ENCODE measurements around the gene SDHA. TPM values are rescaled to one million over a fixed set of nuclear protein-coding genes. Genes with fewer than 3 reads are reported as not detected.
A peak's percentile ranks its signal among the peaks of the same experiment; 100 is the strongest.
"Not testable (repeated sequence)": the region's sequence is repeated elsewhere in the genome, so short reads cannot be mapped to it uniquely, and the experiment has no call there.

The SDHA gene
- polyA plus RNA-seq (118 to 179 TPM (median 178 TPM) in 3 replicates), polyA minus RNA-seq (232 to 318 TPM (median 239 TPM) in 3 replicates)
- 79.2 TPM for polyA plus RNA-seq (2011; ENCODE audit: low read depth)
- 93.4 and 117 TPM in 2 replicates for polyA plus RNA-seq (2011; cell fraction: cytosol; rRNA removed)
- 213 and 214 TPM in 2 replicates for polyA plus RNA-seq (2011; cell fraction: nucleus; rRNA removed)
- 133 and 179 TPM in 2 replicates for polyA plus RNA-seq (2012; ENCODE audit: low replicate concordance)
- 144 TPM for polyA minus RNA-seq (2011; cell fraction: cytosol; rRNA and poly(A)+ RNA removed)
- 112 and 144 TPM in 2 replicates for polyA minus RNA-seq (2011; cell fraction: nucleus; rRNA and poly(A)+ RNA removed)

GRCh38 chr5:217494-218456 lies at the start of gene SDHA, which contains the start of gene CCDC127:
Gene SDHA (plus strand): TSS chr5:218320. CDS start chr5:218356, 36 bp downstream.
Gene CCDC127 (minus strand): TSS chr5:218153. CDS start chr5:216849, 1,304 bp downstream.
- H4K20me1 ChIP-seq (ENCODE audit: control insufficient read depth, extremely low read depth, insufficient read depth, low read length); dilution Hi-C loops (cut with MboI; ENCODE audit: extremely low pct_ligation_motif_present, low sequenced_read_pairs); H3K36me3 ChIP-seq (ENCODE audit: control insufficient read depth in 2 of 2, extremely low read depth in 1 of 2, insufficient read depth in 2 of 2, low read length in 2 of 2); H3K9me1 ChIP-seq (ENCODE audit: control insufficient read depth, extremely low read depth, insufficient read depth, low read length); H3K9me3 ChIP-seq (ENCODE audit: control insufficient read depth, low read depth, low read length); H3K27me3 ChIP-seq (ENCODE audit: control insufficient read depth, extremely low read depth, insufficient read depth, low read length); FAIRE-seq: not testable (repeated sequence)
- peak in 2 of 3 experiments; percentile 37 to 41 for TF ChIP-seq CTCF (optimal IDR thresholded peaks at IDR 0.05 in 1 of 3, IDR thresholded peaks at IDR 0.05 in 1 of 3, conservative IDR thresholded peaks at IDR 0.05 in 1 of 3; ENCODE audit: extremely low read depth in 1 of 3, insufficient read depth in 2 of 3, low read length in 3 of 3)
- Histone ChIP-seq H3K79me2 (ENCODE audit: control insufficient read depth, insufficient read depth, low read length) (peaks cover 65% of the 10 kb centered on the region), H2AFZ (ENCODE audit: control insufficient read depth, low read length) (peak within 1 kb of the TSS; percentile 62), H3K9ac (ENCODE audit: control insufficient read depth, extremely low read depth, insufficient read depth, low read length) (peak within 1 kb of the TSS; percentile 87), H3K4me2 (ENCODE audit: control insufficient read depth, extremely low read depth, insufficient read depth, low read depth, low read length) (peak within 1 kb of the TSS; percentile 78), H3K27ac (ENCODE audit: control insufficient read depth, insufficient read depth, low read length) (peak within 1 kb of the TSS; percentile 75), H3K4me1 (ENCODE audit: control insufficient read depth, extremely low read depth, insufficient read depth, low read length) (peaks cover 10% of the 10 kb centered on the region), H3K4me3 (ENCODE audit: control insufficient read depth in 2 of 3, extremely low read depth in 1 of 3, insufficient read depth in 2 of 3, low read depth in 1 of 3, low read length in 3 of 3) (peak within 1 kb of the TSS; percentile 62 to 99 (median 89))
- DNase-seq (ENCODE audit: low read depth, low spot score) = peak; percentile 52

GRCh38 chr5:169071-169727 lies 48.9 kb upstream of the SDHA start:
- Histone ChIP-seq H3K9ac (ENCODE audit: control insufficient read depth, extremely low read depth, insufficient read depth, low read length) (no peak overlapping the region), H4K20me1 (ENCODE audit: control insufficient read depth, extremely low read depth, insufficient read depth, low read length) (no peaks in the 10 kb centered on the region), H3K4me2 (ENCODE audit: control insufficient read depth, extremely low read depth, insufficient read depth, low read depth, low read length) (no peak overlapping the region), H3K36me3 (ENCODE audit: control insufficient read depth in 2 of 2, extremely low read depth in 1 of 2, insufficient read depth in 2 of 2, low read length in 2 of 2) (no peaks in the 10 kb centered on the region), H2AFZ (ENCODE audit: control insufficient read depth, low read length) (no peak overlapping the region), H3K4me3 (ENCODE audit: control insufficient read depth in 2 of 3, extremely low read depth in 1 of 3, insufficient read depth in 2 of 3, low read depth in 1 of 3, low read length in 3 of 3) (no peak overlapping the region), H3K9me3 (ENCODE audit: control insufficient read depth, low read depth, low read length) (no peaks in the 10 kb centered on the region), H3K27me3 (ENCODE audit: control insufficient read depth, extremely low read depth, insufficient read depth, low read length) (no peaks in the 10 kb centered on the region), H3K4me1 (ENCODE audit: control insufficient read depth, extremely low read depth, insufficient read depth, low read length) (no peaks in the 10 kb centered on the region), H3K27ac (ENCODE audit: control insufficient read depth, insufficient read depth, low read length) (no peak overlapping the region), H3K79me2 (ENCODE audit: control insufficient read depth, insufficient read depth, low read length) (no peaks in the 10 kb centered on the region), H3K9me1 (ENCODE audit: control insufficient read depth, extremely low read depth, insufficient read depth, low read length) (no peaks in the 10 kb centered on the region)
- dilution Hi-C loops (cut with MboI; ENCODE audit: extremely low pct_ligation_motif_present, low sequenced_read_pairs) = no loop called here
- no peak for FAIRE-seq
- TF ChIP-seq EZH2 (IDR thresholded peaks at IDR 0.05; ENCODE audit: low read length) (no peak), CTCF (optimal IDR thresholded peaks at IDR 0.05 in 1 of 3, IDR thresholded peaks at IDR 0.05 in 1 of 3, conservative IDR thresholded peaks at IDR 0.05 in 1 of 3; ENCODE audit: extremely low read depth in 1 of 3, insufficient read depth in 2 of 3, low read length in 3 of 3) (no peak)
- no peak for DNase-seq (ENCODE audit: low read depth, low spot score)
